HUDEP-2 (cell line): Measurements from ENCODE around the gene MUSTN1.

Experiments used
- DNase-seq, 76 experiments: peaks; one replicate each; lab custom pipeline; 2025; ENCODE audit not compliant: unreplicated experiment in 76 of 76; lab: John Stamatoyannopoulos, UW

Gene MUSTN1

GRCh38 chr3:52836471-52836845 lies 1.6 kb upstream of the MUSTN1 start:
- no peak for DNase-seq

GRCh38 chr3:52835766-52836470 lies 1.1 kb upstream of the MUSTN1 start:
- no peak for DNase-seq

GRCh38 chr3:52833202-52833601 lies 1.6 kb downstream of the MUSTN1 start:
- DNase-seq, result no peak

- peak in 6 of 76 experiments; percentile 7 to 41 (median 13) for DNase-seq
These were observed 3.1 kb downstream of the MUSTN1 start for GRCh38 chr3:52831500-52832301.

GRCh38 chr3:52830535-52831258 lies 4.1 kb downstream of the MUSTN1 start, which contains the start of gene ITIH4:
ITIH4 (minus strand) TSS chr3:52830672; CDS start chr3:52830642, 30 bp downstream.
- DNase-seq, result no peak

- no peak for DNase-seq
These were observed 4.8 kb downstream of the MUSTN1 start for GRCh38 chr3:52829906-52830463.

GRCh38 chr3:52829482-52829881 lies 5.3 kb downstream of the MUSTN1 start:
- DNase-seq, result no peak

GRCh38 chr3:52827866-52828376 lies 6.9 kb downstream of the MUSTN1 start:
- no peak for DNase-seq

GRCh38 chr3:52827441-52827840 lies 7.4 kb downstream of the MUSTN1 start:
- no peak for DNase-seq

- DNase-seq, result no peak
These were observed 10.8 kb downstream of the MUSTN1 start for GRCh38 chr3:52824037-52824436.

- DNase-seq, result no peak
These were observed 12.5 kb downstream of the MUSTN1 start for GRCh38 chr3:52822363-52822762.

GRCh38 chr3:52820736-52821135 lies 14.1 kb downstream of the MUSTN1 start:
- peak in 25 of 76 experiments; percentile 1 to 35 (median 10) for DNase-seq

GRCh38 chr3:52819936-52820335 lies 14.9 kb downstream of the MUSTN1 start:
- no peak for DNase-seq

- DNase-seq, result no peak
These were observed 17.0 kb downstream of the MUSTN1 start for GRCh38 chr3:52817860-52818259.

GRCh38 chr3:52817221-52817620 lies 17.6 kb downstream of the MUSTN1 start:
- no peak for DNase-seq

GRCh38 chr3:52816654-52817053 lies 18.2 kb downstream of the MUSTN1 start:
- DNase-seq, result no peak

GRCh38 chr3:52816199-52816598 lies 18.6 kb downstream of the MUSTN1 start:
- DNase-seq, result no peak

- no peak for DNase-seq
These were observed 21.0 kb downstream of the MUSTN1 start for GRCh38 chr3:52813810-52814209.

GRCh38 chr3:52811452-52812011 lies 23.3 kb downstream of the MUSTN1 start:
- DNase-seq, result no peak

- DNase-seq, result no peak
These were observed 23.9 kb downstream of the MUSTN1 start for GRCh38 chr3:52810923-52811322.
